Kidney (tissue), 14 donors: ENCODE measurements around the gene ARL4D. TPM values are rescaled to one million over a fixed set of nuclear protein-coding genes. Genes with fewer than 3 reads are reported as not detected.

Experiments
- DNase-seq, 5 donors: peaks; one replicate each; pipeline ENCODE4 v3.0.0-alpha.2; 2013 to 2020
- FAIRE-seq: peaks from 2 replicates; lab custom pipeline; 2012; peaks lifted over from hg19 to GRCh38; lab: Jason Lieb, UNC
- H3K27ac ChIP-seq, 2 donors: one replicate each; pipeline ENCODE4 v1.7.0; 2013; ENCODE audit warnings: low read depth in 2 of 2, low read length in 2 of 2, inconsistent platforms in 1 of 2
- H3K27me3 ChIP-seq: one replicate; pipeline ENCODE4 v1.7.1; 2013; ENCODE audit warnings: low read length, inconsistent platforms; ENCODE audit not compliant: control insufficient read depth, insufficient read depth
- H3K36me3 ChIP-seq, 3 donors: one replicate each; pipeline versions ENCODE4 v1.7.0 to v1.7.1; 2013; ENCODE audit warnings: low read length in 3 of 3, control low read depth in 1 of 3, inconsistent platforms in 1 of 3; ENCODE audit not compliant: insufficient read depth in 3 of 3, control insufficient read depth in 2 of 3
- H3K4me1 ChIP-seq, 3 donors: one replicate each; pipeline versions ENCODE4 v1.7.0 to v1.7.1; 2013; ENCODE audit warnings: low read length in 3 of 3, inconsistent platforms in 1 of 3, low read depth in 1 of 3; ENCODE audit not compliant: control insufficient read depth in 2 of 3, insufficient read depth in 2 of 3
- H3K4me3 ChIP-seq, 3 donors: one replicate each; pipeline versions ENCODE4 v1.7.0 to v1.8.1; 2013; ENCODE audit warnings: low read length in 3 of 3, control low read depth in 1 of 3, inconsistent platforms in 1 of 3
- H3K9ac ChIP-seq, 3 donors: one replicate each; pipeline versions ENCODE4 v1.7.0 to v1.7.1; 2013; ENCODE audit warnings: low read length in 3 of 3, control low read depth in 1 of 3, inconsistent platforms in 1 of 3
- H3K9me3 ChIP-seq, 3 donors: one replicate each; pipeline versions ENCODE4 v1.7.0 to v1.7.1; 2013; ENCODE audit warnings: low read length in 3 of 3, control low read depth in 1 of 3, inconsistent platforms in 1 of 3; ENCODE audit not compliant: control insufficient read depth in 2 of 3, insufficient read depth in 1 of 3
- intact Hi-C: fragments of 100-400 bp; cut with DNase I; formaldehyde crosslinking; loops from one replicate; pipeline ENCODE4 v1.11.1; 2022
- polyA plus RNA-seq: library from polyadenylated mRNA; stranded (reverse); fragments of 350-450 nt; fragmentation: Illumina TruSeq; extraction: RNeasy Lipid Tissue Mini Kit (QIAGEN cat#74804); gene quantifications from one replicate; pipeline ENCODE4 v1.2.3, GENCODE V29; 2014; ENCODE audit warnings: low read depth, low replicate concordance; ENCODE audit not compliant: insufficient read depth
- total RNA-seq: library from RNA; stranded (reverse); fragmentation: NEBNext Ultra II Directional; extraction: Animal tissue kit (Norgen Biotek cat#: 25700); gene quantifications from one replicate; pipeline ENCODE4 v1.2.1, GENCODE V29; 2021
- TF ChIP-seq, protein P1 (sequence below): IDR thresholded peaks from 3 replicates; pipeline ENCODE4 v1.5.1; 2012; ENCODE audit warnings: mild to moderate bottlenecking, moderate library complexity, borderline replicate concordance; ENCODE audit not compliant: insufficient read depth; ENCODE audit errors: extremely low read depth
- donor health status: control.
- donor health status: control.
- donor health status: control.
- donor health status: control.
- donor health status: control.
- donor health status: DM: yes; HTN: yes; CAD: no.
- donor health status: Normal renal cell carcinoma (clear cell type).

Gene ARL4D
- total and polyA plus RNA-seq, 2 donors from 2014 or later = 48.8 to 81.2 TPM

DNA sequence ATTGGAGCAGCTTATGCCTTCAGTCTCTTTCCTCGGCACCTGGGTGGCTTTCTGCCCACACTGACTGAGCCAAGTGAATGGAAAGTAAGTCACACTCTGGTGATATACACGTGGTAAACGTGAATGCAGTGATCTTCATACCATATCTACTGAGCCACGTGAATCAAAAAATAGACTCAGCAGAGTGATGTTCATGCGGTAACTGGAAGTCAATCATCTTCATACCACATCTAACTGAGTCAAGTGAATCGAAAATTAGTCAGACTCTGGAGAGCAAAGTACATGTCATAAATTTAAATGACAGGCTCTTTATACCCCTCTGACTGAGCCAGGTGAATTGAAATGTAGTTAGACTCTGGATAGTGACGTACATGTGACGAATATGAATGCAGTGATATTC lies 47.1 kb upstream of the ARL4D start:
- Histone ChIP-seq H3K4me3 (no peak overlapping the region), H3K9me3 (peaks cover 0 to 15% (median 2%) of the 10 kb centered on the region in 3 donors), H3K27ac (no peak overlapping the region), H3K27me3 (no peaks in the 10 kb centered on the region), H3K36me3 (no peaks in the 10 kb centered on the region), H3K4me1 (no peaks in the 10 kb centered on the region), H3K9ac (no peak overlapping the region)
- no peak for DNase-seq
- intact Hi-C loops = no loop called here
- TF ChIP-seq, protein P1, sequence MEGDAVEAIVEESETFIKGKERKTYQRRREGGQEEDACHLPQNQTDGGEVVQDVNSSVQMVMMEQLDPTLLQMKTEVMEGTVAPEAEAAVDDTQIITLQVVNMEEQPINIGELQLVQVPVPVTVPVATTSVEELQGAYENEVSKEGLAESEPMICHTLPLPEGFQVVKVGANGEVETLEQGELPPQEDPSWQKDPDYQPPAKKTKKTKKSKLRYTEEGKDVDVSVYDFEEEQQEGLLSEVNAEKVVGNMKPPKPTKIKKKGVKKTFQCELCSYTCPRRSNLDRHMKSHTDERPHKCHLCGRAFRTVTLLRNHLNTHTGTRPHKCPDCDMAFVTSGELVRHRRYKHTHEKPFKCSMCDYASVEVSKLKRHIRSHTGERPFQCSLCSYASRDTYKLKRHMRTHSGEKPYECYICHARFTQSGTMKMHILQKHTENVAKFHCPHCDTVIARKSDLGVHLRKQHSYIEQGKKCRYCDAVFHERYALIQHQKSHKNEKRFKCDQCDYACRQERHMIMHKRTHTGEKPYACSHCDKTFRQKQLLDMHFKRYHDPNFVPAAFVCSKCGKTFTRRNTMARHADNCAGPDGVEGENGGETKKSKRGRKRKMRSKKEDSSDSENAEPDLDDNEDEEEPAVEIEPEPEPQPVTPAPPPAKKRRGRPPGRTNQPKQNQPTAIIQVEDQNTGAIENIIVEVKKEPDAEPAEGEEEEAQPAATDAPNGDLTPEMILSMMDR = no peak
- FAIRE-seq = no peak

DNA sequence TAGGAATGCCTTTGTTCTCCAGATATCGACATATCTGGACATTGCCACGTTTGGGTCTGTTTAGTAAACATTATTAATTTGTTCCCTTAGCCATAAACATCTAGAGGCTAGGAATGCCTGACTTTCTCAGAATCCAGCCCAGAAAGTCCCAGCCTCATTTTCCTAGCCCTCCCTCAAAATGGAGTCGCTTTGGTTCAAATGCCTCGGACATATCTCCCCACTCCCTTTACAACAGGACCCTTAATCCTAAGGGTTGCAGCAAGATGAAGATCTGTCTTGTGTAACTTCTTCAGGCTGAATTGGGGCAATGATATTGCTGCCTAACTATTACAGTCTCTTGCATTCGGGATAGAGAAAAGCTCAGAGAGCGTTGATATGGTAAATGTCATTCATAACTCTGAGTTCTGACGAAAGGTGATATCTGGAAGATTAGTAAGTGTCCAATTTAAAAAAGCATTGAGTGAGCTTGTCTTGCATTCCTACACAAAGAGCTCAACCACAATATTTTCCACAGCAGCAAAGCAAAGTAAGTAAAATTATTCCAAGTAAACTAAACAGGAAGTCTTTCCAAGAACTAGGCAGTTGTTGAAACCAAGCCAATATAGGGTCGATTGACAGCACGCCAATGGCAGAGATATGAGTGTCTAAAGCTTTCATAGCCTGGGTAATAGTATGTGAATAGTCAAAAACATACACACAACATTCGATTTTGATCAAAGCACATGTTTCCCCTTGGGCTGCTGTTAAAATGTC lies 46.0 kb upstream of the ARL4D start:
- no peak overlapping the region for H3K9ac ChIP-seq
- H3K27ac ChIP-seq = no peak overlapping the region
- intact Hi-C loops = no loop called here
- H3K4me3 ChIP-seq = no peak overlapping the region
- H3K36me3 ChIP-seq = no peaks in the 10 kb centered on the region
- peaks cover 0 to 12% (median 2%) of the 10 kb centered on the region in 3 donors for H3K9me3 ChIP-seq
- DNase-seq (no peak), FAIRE-seq (no peak)
- TF ChIP-seq, protein P1 = no peak
- no peaks in the 10 kb centered on the region for H3K4me1 ChIP-seq
- H3K27me3 ChIP-seq = no peaks in the 10 kb centered on the region

- H3K27ac ChIP-seq = no peak overlapping the region
- H3K36me3 ChIP-seq = no peaks in the 10 kb centered on the region
- no peaks in the 10 kb centered on the region for H3K4me1 ChIP-seq
- no peak overlapping the region for H3K4me3 ChIP-seq
- TF ChIP-seq, protein P1 = no peak
- intact Hi-C loops = no loop called here
- no peak for DNase-seq
- H3K27me3 ChIP-seq = no peaks in the 10 kb centered on the region
- FAIRE-seq = no peak
- peaks cover 0 to 6% (median 0%) of the 10 kb centered on the region in 3 donors for H3K9me3 ChIP-seq
- no peak overlapping the region for H3K9ac ChIP-seq
Observed at GRCh38 chr17:43353393-43353792, 45.4 kb upstream of the ARL4D start.
